Brain microvascular endothelial cell (primary cell): Measurements from ENCODE around the gene TUT1.
"Not testable (repeated sequence)": the region's sequence is repeated elsewhere in the genome, so short reads cannot be mapped to it uniquely, and the experiment has no call there.

ENCODE experiments used
- DNase-seq: peaks from one replicate; pipeline ENCODE4 v3.0.0-alpha.2; 2020
- H3K27ac ChIP-seq: fragments of 250-450 bp; sonication (Bioruptor Pico); 2 replicates; pipeline ENCODE4 v1.5.1; 2020; ENCODE audit warnings: mild to moderate bottlenecking, moderate library complexity
- H3K27me3 ChIP-seq: fragments of 250-450 bp; sonication (Bioruptor Pico); replicated peaks from 2 replicates; pipeline ENCODE4 v1.5.1; 2020; ENCODE audit warnings: mild to moderate bottlenecking
- H3K36me3 ChIP-seq: fragments of 250-450 bp; sonication (Bioruptor Pico); replicated peaks from 2 replicates; pipeline ENCODE4 v1.5.1; 2020; ENCODE audit warnings: mild to moderate bottlenecking
- H3K4me3 ChIP-seq: 2 replicates; pipeline ENCODE4 v1.5.1; 2011; ENCODE audit warnings: low read depth, mild to moderate bottlenecking, control low read depth, low read length, moderate library complexity
- in situ Hi-C: cut with HindIII; loops from 2 replicates; pipeline ENCODE4 v1.10.0; 2017; ENCODE audit warnings: low sequenced_read_pairs, low pct_ligation_motif_present
- TF ChIP-seq, protein P1 (sequence below): IDR thresholded peaks from 2 replicates; pipeline ENCODE4 v1.5.1; 2011; ENCODE audit warnings: low read depth, mild to moderate bottlenecking, moderate library complexity, low read length, control low read depth, inconsistent platforms; ENCODE audit errors: missing control alignments

The TUT1 gene

DNA sequence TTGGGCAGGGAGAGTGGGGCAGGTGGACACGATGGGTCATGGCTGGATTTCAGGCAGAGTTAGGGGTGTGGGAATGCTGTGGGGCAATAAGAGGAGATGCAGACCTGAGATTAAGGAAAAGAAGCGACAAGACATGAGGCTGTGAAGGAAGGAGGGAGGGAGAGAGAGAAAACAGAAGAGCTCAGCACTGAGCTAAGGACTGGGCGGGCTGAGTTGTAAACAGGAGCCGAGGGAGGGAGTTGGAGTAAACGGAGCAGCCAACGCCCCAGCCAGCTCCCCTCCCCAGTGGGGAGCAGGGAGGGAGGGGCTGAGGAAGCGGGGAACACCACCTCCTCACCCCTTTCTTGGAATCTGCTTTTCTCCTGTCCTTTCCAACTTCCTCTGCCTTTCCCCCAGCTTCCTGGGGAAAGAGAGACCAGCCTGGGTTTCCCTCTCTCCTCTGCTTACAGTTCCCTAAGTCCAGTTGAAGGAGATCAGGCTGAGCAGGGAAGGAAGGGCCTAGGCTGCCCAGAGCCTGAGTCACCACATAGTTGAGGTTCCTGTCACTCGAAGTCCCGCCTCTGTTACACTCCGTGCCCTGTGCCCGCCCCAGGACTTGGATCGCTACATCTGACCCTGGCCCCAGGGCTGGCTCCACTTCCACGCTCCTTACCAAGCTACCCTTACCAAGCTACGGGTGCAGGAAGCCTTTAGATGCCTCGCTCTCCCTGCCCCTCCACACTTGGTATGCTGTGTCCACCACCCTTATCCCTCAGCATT, 38.1 kb downstream of the TUT1 start:
- Histone ChIP-seq H3K36me3 (peaks cover 12% of the 10 kb centered on the region), H3K27me3 (no peaks in the 10 kb centered on the region), H3K27ac (peak overlapping the region; percentile 86), H3K4me3 (peak overlapping the region; percentile 40)
- TF ChIP-seq, protein P1, sequence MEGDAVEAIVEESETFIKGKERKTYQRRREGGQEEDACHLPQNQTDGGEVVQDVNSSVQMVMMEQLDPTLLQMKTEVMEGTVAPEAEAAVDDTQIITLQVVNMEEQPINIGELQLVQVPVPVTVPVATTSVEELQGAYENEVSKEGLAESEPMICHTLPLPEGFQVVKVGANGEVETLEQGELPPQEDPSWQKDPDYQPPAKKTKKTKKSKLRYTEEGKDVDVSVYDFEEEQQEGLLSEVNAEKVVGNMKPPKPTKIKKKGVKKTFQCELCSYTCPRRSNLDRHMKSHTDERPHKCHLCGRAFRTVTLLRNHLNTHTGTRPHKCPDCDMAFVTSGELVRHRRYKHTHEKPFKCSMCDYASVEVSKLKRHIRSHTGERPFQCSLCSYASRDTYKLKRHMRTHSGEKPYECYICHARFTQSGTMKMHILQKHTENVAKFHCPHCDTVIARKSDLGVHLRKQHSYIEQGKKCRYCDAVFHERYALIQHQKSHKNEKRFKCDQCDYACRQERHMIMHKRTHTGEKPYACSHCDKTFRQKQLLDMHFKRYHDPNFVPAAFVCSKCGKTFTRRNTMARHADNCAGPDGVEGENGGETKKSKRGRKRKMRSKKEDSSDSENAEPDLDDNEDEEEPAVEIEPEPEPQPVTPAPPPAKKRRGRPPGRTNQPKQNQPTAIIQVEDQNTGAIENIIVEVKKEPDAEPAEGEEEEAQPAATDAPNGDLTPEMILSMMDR: no peak
- peak; percentile 94 for DNase-seq
- in situ Hi-C loops: loop anchor here (25.0 kb wide), 1 partner anchor 166 kb away; no protein-coding TSS in a partner anchor

DNA sequence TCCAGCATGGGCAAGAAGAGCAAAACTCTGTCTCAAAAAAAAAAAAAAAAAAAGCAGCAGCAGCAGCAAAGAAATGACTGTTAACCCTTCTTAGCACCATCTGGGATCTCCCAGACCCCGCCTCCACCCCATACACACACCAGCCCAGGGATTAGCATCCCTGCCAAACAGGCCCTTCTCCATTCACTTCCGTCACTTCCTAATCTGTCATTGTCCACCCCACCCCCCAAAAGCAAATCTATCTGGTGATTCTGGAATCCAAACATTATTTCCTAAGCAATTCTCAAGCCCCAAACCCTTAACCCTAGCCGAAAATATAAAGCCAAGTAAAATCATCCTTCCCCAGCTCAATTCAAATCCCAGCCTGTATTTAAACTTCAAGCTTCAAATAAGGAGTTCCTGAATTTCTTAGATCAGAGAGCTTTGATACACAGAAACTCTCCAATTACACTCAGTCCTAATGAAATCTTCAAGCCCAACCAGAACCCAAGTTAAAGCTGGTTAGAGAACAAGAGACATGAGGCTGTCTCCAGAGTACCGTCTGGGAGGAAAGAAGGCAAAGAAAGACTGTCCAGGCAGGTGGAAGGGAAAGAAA, 38.7 kb downstream of the TUT1 start:
- DNase-seq: no peak
- H3K27ac ChIP-seq: peak overlapping the region; percentile 86
- H3K27me3 ChIP-seq: no peaks in the 10 kb centered on the region
- peaks cover 8% of the 10 kb centered on the region for H3K36me3 ChIP-seq
- H3K4me3 ChIP-seq: peak overlapping the region; percentile 40
- TF ChIP-seq, protein P1: no peak
- in situ Hi-C loops: loop anchor here (25.0 kb wide), 1 partner anchor 165 kb away; no protein-coding TSS in a partner anchor

DNA sequence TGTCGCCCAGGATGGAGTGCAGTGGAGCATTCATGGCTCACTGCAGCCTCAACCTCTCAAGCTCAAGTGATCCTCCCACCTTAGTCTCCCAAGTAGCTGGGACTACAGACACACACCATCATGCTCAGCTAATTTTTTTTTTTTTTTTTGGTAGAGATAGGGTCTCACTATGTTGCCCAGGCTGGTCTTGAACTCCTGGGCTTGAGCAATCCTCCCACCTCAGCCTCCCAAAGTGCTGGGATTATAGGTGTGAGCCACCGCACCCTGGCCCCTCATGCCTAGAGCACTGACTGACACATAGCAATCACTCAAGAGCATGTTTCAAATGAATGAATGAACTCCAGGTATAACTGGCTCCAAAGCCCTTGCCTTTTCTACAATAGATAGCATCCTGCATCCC, 40.8 kb downstream of the TUT1 start:
- not testable (repeated sequence) for DNase-seq, H3K27me3 ChIP-seq, H3K4me3 ChIP-seq, H3K36me3 ChIP-seq, H3K27ac ChIP-seq
- in situ Hi-C loops: loop anchor here (25.0 kb wide), 1 partner anchor 163 kb away; no protein-coding TSS in a partner anchor

DNA sequence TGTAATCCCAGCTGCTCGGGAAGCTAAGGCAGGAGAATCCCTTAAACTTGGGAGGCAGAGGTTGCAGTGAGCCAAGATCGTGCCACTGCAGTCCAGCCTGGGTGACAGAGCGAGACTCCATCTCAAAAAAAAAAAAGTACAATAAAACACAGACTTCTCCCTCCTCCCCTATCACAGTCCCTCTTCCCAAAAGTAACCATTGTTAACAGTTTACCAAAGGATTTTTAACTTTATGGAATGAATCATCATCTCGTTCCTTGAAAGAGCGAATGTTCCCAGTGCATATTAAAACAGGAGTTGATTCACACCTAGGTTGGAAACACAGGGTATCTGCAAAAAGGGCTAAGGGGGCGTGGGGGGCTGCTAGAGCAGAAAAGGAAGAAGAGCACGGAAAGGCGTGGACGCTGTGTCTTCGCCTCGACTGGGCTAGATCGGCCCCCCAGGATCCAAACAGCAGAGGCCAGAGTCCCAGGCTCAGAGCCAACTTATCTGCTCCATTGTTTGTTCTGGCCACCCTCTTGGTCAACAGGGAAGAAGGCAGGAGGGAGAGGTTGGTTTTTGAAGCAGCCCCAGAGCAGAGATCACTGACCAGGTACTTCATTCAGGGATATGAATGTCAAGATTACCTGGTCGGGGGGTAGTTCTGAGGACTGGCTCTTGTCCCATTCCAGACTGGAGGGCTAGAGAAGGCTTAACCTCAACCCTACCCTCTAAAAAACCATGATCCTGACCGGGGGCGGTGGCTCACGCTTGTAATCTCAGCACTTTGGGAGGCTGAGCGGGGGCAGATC, 42.6 kb downstream of the TUT1 start:
- TF ChIP-seq, protein P1: no peak
- Histone ChIP-seq H3K27ac (no peak overlapping the region), H3K4me3 (no peak overlapping the region), H3K36me3 (no peaks in the 10 kb centered on the region), H3K27me3 (no peaks in the 10 kb centered on the region)
- DNase-seq: no peak
- in situ Hi-C loops: no loop called here

DNA sequence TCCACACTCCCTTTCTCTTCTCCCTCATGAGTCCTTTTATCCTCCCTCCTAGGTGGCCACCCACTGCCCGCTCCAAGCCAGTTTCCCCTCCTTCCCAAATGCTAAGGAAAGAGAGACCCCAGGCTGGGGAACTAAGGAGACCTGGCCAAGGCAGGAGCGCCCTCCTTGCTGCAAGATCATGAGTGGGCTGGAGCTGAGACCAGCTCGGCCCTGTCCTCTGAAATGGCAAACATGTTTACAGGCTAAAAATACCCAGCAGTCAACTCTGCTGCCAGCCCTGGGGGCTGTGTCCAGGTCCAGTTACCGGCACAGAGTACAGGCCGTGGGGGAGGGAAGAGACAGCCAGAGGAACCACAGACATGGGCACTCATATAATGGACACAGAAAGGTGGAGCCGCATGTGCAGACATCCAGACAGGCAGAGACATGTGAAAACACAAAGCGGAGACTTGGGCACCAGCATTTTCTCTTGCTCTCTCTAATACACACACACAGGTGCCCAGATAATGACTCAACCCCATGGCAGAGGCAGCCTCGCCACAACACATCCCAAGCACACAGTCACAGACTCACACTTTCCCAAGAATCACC, 43.5 kb downstream of the TUT1 start:
- Histone ChIP-seq H3K36me3 (no peaks in the 10 kb centered on the region), H3K27ac (no peak overlapping the region), H3K27me3 (no peaks in the 10 kb centered on the region), H3K4me3 (peak overlapping the region; percentile 90)
- TF ChIP-seq, protein P1: no peak
- no peak for DNase-seq
- in situ Hi-C loops: no loop called here
